ENCODE results near the gene RDM1. TPM values are rescaled to one million over a fixed set of nuclear protein-coding genes. Genes with fewer than 3 reads are reported as not detected.

The RDM1 gene
- total RNA-seq, 2 experiments from 2014 or later: 3.2 to 3.9 TPM

Other genes starting within 250 kb of the RDM1 start
- gene RASL10B, start 199.1 kb downstream of the RDM1 start, total RNA-seq: under 1 TPM; 0.53 to 0.73 TPM
- gene GAS2L2, start 177.5 kb downstream of the RDM1 start, total RNA-seq: under 1 TPM; 0.10 to 0.15 TPM
- not detected for gene C17orf50, start 169.9 kb downstream of the RDM1 start, total RNA-seq
- not detected for gene MMP28, start 135.1 kb downstream of the RDM1 start, total RNA-seq
- 100 to 1,000 TPM; 316 to 323 TPM for gene TAF15, start 121.3 kb downstream of the RDM1 start, total RNA-seq
- 1 to 10 TPM; 1.5 to 2.3 TPM for gene HEATR9, start 61.9 kb downstream of the RDM1 start, total RNA-seq
- gene CCL5, start 50.4 kb downstream of the RDM1 start, total RNA-seq: 100 to 1,000 TPM; 455 to 477 TPM
- not detected for gene LYZL6, start 12.9 kb upstream of the RDM1 start, total RNA-seq
- not detected for gene CCL16, start 50.7 kb upstream of the RDM1 start, total RNA-seq
- gene CCL14, start 56.0 kb upstream of the RDM1 start, total RNA-seq: not detected
- not detected for gene CCL15, start 70.8 kb upstream of the RDM1 start, total RNA-seq
- under 1 TPM; 0.36 to 0.42 TPM for gene CCL23, start 87.2 kb upstream of the RDM1 start, total RNA-seq
- gene CCL18, start 133.5 kb upstream of the RDM1 start, total RNA-seq: under 1 TPM; 0.36 to 0.61 TPM
- gene CCL3, start 159.4 kb upstream of the RDM1 start, total RNA-seq: 1,000 to 10,000 TPM; 1,540 to 1,562 TPM
- gene CCL4, start 173.1 kb upstream of the RDM1 start, total RNA-seq: 1,000 to 10,000 TPM; 2,428 to 2,431 TPM
- gene TBC1D3B, start 245.9 kb upstream of the RDM1 start, total RNA-seq: 1 to 10 TPM; 3.2 to 3.3 TPM

Data from activated CD8-positive, alpha-beta memory T cell treated with anti-CD3 and anti-CD28 coated beads for 36 hours (primary cell).